ENCODE results near the gene COLEC12.

Gene COLEC12

GRCh38 chr18:434410-434809, 66.1 kb downstream of the COLEC12 start:
- DNase-seq, result no peak

- no peak for DNase-seq
Measured at GRCh38 chr18:433960-434359, 66.5 kb downstream of the COLEC12 start.

GRCh38 chr18:433298-433697, 67.2 kb downstream of the COLEC12 start:
- DNase-seq, result no peak

GRCh38 chr18:432791-433190, 67.7 kb downstream of the COLEC12 start:
- DNase-seq, result no peak

- no peak for DNase-seq
Measured at GRCh38 chr18:429030-429429, 71.5 kb downstream of the COLEC12 start.

- DNase-seq, result no peak
Measured at GRCh38 chr18:427005-427404, 73.5 kb downstream of the COLEC12 start.

- DNase-seq, result no peak
Measured at GRCh38 chr18:425106-425745, 75.3 kb downstream of the COLEC12 start.

- DNase-seq, result no peak
Measured at GRCh38 chr18:424668-425067, 75.8 kb downstream of the COLEC12 start.

GRCh38 chr18:424071-424661, 76.3 kb downstream of the COLEC12 start:
- no peak for DNase-seq

- DNase-seq, result no peak
Measured at GRCh38 chr18:422966-423365, 77.5 kb downstream of the COLEC12 start.

GRCh38 chr18:421247-422155, 79.0 kb downstream of the COLEC12 start:
- no peak for DNase-seq

GRCh38 chr18:420661-421246, 79.7 kb downstream of the COLEC12 start:
- DNase-seq, result no peak

GRCh38 chr18:419541-420175, 80.8 kb downstream of the COLEC12 start:
- no peak for DNase-seq

GRCh38 chr18:417495-417894, 83.0 kb downstream of the COLEC12 start:
- no peak for DNase-seq

- no peak for DNase-seq
Measured at GRCh38 chr18:416930-417329, 83.6 kb downstream of the COLEC12 start.

- no peak for DNase-seq
Measured at GRCh38 chr18:415617-416612, 84.6 kb downstream of the COLEC12 start.

- no peak for DNase-seq
Measured at GRCh38 chr18:415047-415446, 85.5 kb downstream of the COLEC12 start.

- DNase-seq, result no peak
Measured at GRCh38 chr18:413233-413632, 87.3 kb downstream of the COLEC12 start.

GRCh38 chr18:410047-410455, 90.5 kb downstream of the COLEC12 start:
- DNase-seq, result no peak

GRCh38 chr18:408367-408766, 92.1 kb downstream of the COLEC12 start:
- DNase-seq, result no peak

- no peak for DNase-seq
Measured at GRCh38 chr18:407626-408224, 92.8 kb downstream of the COLEC12 start.

Data from T-helper 9 cell (primary cell).